NCI-H82 treated with DMSO at 0.1 percent for 48 hours (cell line): ENCODE results near the gene OXLD1.

Experiments
- DNase-seq: peaks from one replicate; lab custom pipeline; 2025; ENCODE audit not compliant: unreplicated experiment; lab: John Stamatoyannopoulos, UW

The OXLD1 gene

DNA sequence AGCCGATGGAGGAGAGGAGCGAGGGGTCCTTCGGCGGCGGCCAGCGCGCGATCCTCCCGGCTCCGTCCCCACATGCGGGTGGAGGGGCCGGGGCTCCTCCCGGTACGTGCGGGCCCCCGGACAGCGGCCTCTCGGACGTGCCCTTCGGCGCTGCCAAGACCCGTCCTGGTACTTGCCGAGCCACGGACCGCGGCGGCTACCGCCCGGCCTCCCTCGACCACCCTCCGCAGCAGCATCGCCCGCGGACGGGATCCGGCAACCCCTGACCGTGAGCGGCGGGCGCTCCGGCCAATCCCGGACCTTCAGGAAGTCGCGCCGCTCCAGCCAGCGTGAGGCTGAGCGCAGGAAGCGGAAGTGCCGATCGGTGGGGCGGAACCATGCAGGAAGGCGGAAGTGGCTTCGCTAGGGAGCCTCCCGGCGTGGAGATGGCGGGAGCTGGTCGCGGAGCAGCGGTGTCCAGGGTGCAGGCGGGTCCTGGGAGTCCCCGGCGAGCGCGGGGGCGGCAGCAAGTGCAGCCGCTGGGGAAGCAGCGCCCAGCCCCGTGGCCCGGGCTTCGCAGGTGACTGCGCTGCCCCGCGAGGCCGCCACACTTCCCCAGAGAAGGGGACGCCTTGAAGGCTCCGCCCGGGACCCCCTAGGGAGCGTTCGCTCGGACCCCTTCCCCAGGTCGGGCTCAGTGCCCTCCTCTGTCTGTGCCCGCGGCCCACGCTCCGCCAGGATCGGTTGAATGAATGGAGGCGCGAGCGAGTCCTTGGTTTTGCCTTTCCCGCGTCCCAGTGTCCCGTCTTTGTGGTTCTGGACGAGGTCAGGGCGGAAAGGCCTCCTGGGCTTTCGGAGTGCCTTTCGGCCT, at the start of gene OXLD1, which contains the start of gene CCDC137:
TSS of gene OXLD1 (minus strand) at position 264 of the 850 bp plus-strand sequence. CDS start at position 236, 28 bp downstream.
TSS of gene CCDC137 (plus strand) at position 396 of the 850 bp plus-strand sequence. CDS start at position 426, 30 bp downstream.
- DNase-seq = peak; percentile 89

DNA sequence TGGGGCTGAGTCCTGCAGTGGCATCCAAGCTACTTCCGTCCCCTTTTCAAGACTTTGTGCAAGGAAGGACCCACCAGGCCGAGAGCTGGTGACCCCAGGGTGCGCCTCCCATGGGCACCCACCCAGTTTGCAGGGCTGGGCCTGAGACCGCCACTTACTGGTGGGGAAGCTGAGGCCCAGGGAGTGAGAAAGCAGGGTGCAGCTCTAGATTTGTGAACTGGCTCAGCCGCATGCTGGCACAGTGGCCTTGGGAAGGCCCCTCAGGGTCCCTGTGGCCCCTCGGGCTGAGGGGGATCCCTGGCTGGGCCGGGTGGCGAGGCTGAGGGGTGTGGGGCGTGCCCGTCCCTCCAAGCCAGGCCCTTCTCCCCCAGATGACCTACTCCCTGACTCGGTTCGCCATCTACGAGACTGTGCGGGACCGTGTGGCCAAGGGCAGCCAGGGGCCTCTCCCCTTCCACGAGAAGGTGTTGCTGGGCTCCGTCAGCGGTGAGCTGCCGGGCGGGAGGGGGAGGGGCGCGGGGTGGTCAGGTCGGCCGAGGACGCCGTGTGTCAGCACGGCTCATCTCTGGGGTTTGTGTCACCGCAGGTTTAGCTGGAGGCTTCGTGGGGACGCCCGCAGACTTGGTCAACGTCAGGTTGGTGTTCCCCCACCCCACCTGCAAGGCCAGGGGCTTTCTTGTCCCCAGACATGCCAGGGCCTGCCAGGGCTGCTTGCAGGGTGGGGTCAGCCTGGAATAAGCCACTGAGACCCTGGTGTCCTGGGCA, 48.9 kb upstream of the OXLD1 start:
- no peak for DNase-seq

DNA sequence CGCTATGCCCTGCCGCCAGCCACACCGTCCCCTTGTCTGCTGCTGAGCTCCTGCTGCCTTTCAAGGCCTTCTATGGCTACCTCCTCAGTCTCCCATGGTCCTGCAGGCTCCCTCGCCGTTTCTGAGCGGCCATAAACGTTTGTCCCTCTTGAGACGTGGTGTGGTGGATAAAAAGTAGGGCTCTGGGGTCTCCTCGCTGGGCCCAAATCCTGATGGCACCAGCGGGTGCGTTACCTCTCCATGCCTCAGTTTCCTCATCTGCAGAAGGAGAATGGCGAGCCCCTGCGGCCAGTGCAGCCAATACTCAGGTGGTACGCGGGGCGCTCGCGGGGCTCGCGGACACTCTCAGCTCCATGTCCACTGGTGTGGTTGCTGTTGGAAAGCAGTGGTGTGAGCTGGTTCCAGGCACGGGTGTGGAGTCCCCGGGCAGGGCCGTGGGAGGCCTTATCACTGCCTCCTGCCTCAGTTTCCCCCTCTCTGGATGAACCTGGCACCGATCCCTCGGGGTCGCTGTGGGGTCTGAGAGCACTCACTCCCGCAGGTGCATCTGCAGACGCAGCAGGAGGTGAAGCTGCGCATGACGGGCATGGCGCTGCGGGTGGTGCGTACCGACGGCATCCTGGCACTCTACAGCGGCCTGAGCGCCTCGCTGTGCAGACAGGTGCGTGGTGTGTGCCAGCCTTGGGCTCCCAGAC, 48.2 kb upstream of the OXLD1 start:
- DNase-seq = no peak

DNA sequence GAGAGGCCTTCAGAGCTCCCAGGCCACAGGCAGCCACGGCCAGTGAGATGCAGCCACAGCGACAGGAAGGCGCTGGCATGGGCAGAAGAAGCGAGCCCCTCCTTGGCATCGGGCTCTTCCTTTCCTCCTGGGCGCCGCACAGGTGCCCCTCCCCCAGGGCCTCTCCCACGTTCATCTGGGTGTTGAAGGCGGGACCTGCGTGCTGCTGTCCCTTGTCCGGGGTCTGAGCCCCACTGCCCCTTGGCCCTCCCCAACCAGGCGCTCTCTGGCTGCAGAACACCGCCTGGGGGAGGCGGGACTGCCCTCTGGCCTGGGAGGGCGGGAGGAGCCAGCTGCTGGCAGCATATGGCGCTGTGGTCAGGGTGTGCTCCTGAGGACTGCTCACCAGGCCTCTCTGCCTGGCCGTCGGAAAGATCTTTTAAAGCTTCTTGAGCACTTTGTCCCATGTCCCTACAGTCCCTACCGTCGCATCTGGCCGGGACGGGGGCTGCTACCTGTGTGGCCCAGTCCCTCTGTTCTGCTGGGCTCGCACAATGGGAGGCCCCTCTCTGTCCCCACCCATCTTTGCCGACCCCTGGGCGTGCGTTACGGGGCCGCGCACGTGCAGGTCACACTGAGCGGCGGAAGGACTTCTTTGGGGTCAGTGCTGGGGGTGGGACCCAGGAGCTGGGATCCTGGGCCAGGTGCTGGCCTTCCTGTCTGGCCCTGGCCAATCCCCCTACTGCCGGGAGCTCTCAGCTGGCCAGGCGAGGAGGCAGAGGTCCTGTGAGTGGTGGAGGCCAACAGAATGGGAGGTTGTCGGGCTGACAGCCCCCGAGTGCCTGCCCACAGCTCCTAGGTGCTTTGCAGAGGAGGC, 47.4 kb upstream of the OXLD1 start:
- DNase-seq = no peak

DNA sequence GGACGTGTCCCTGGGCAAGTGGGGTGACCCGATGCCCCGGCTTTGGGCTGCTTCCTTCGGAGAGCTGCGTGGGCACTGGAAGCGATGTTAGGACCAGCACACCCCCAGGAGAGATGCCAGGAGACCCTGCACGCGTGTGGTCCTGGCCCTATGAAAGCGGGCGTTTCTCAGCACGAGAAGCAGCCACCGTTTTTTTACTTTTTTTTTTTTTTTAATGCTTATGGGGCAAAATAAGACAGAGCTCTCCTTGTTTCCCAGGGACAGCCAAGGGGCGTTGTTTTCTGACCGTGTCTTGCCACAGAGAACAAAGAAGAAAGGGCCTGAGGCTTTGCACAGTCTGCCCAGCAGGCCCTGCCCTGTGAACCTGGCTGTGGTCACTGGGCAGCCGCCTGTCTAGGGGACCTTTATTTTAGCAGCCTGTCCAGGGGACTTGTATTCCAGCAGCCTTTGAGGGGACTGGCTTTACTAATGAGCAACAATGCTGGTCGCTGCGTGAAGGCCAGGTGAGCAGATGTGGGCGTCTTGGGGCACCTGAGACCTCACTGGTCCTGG, 46.7 kb upstream of the OXLD1 start:
- DNase-seq = no peak

DNA sequence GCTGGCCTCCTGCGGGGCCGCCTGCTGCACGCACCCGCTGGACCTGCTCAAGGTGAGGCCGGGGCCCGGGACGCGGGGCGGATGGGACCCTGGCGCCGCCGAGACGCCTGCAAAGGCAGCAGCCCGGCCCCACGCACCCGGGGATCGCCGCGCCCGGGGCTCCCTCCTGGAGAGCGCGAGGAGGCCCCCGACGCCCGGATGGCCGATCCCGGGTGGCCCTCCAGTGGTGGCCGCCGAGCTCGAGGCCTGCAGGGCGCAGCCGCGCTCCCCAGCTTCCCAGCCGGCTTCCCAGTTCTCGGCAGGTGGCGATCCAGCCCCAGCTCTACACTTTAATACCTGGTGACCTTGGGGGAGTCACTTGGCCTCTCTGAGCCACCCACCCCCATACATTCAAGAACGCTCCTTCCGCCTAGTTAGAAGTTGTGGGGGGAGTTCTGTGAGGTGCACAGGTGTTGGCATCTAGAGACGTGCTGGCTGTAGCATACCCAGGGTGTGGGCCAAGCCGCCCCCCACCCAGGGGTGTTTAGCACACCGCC, 46.1 kb upstream of the OXLD1 start:
- no peak for DNase-seq

DNA sequence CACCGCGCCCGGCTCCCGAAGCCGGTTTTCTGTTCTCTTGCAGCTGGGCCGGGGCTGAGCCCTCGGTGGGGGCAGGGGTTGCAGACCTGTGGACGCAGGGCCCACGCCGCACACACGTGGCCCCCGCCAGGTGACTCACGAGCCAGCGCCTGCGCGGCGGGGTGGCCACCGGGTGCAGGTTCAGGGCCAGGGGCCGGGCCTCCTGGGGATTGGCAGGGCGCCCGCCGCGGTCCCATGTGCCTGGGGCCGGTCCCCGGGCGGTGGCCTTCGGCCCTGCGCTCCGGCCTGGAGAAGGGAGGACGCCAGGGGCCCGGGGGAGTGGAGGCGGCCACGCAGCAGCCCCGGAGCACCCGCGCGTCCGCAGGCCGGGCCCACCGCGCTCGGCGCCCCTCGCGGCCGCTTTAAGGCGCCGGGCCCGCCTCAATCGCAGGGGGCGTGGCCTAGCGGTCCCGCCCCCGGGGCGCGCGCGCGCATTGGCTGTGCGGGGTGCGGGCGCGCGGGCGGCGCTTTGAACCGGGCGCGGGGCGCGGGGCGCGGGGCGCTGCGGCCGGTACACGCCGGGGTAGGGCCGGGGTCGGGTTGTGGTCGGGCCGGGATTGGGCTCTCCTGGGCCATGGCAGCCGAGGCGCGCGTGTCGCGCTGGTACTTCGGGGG, 45.5 kb upstream of the OXLD1 start, which contains the start of gene SLC25A10:
TSS of gene SLC25A10 (plus strand) at position 471 of the 654 bp plus-strand sequence. CDS start at position 614, 143 bp downstream.
- peak; percentile 61 for DNase-seq

DNA sequence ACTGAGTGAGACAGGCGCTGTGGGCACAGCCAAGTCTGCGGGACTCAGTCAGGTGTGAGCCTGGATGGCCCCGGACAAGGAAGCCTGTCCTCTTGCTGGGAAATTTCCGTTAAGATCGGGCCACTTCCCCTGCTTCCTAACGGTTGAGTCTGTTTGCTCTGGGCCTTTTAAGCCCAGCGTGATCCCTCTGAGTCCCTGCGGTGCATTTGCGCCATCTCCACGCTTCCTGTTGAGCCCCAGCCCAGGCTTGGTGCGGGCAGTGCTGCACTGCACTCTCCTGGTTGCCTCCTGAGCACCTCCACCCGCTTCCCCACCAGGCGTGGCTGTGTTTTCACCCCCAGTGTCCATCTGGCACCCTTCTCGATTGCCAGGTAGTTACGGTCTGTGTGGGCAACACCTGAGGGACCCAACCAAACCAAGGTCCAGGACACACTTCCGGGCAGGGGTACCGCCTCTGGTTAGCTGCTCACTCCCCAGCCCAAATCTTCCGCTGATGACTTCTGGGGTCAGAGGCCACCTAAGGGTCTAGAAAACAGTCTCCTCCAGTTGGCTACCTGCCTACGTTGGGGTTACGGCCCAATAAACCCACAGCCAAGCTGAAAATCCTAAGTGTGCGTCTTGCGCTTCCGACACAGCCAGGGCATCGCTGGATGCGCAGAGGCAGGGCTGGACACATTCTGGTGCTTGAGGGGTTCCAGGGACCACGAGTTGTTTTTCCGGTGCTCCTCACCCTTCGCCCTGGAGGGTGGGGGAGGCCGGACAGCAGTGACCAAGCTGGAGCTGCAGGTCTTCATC, 44.3 kb upstream of the OXLD1 start:
- no peak for DNase-seq

DNA sequence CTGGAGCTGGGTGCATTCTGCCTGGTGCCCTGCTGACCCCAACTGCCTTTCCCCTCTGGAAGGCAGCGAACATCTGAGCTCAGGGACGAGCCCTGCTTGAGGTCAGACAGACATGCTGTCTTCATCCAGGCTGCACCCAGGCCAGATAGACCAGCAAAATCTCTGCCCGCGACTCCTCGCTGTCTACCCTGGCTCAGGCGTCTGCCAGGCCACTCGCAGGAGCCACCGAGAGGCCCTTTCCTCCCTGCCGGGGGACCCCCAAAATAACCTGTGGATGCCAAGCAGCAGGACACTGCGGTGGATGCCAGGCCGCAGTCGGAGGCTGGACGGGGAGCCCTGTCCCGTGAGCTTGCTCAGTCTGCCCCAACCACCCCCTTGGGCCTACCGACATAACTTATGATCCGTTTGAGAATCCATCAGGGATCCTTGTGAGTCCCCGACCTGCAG, 42.4 kb upstream of the OXLD1 start:
- DNase-seq = no peak

DNA sequence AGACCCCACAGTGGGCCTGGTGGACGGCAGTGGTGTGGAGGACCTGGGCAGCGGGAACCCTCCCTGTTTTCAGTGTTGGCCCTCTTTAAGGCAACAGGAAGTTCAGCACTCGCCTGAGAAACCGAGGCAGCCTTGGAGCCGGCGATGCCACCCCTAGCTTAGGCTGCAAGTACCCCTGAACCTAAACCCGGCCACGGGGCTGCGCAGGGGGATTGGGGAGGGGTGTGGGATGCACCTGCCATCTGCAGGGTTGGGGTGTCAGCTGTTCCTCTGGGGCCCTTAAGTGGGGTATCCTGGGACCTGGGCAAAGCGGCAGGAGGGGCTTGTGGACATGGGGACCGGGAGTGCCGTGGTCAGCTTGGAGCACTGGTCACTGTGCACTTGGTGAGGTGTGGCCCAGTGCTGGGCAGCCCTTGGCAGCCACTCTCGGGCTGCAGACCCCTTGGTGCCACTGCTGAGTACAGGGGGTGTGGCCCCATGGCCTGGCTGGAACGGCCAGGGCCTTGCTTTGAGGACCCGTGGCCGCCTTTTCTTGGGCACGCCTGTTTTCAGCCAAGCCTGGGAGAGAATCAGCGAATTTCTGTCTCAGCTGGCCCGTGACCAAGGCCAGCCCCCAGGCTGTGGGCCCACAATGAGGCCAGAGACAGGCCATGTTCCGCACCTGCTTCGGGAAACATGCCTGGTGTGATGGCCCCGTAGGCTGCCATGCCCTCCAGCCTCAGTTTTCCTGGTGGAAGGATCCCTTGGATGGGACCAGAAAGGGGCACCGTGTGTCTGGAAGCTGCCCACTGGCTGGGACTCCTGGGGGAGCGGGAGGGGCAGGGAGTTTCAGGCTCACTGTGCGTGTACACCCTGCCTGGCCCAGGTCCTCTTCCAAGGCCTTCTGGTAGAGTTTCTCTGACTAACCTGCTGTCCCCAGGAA, 41.6 kb upstream of the OXLD1 start:
- no peak for DNase-seq

DNA sequence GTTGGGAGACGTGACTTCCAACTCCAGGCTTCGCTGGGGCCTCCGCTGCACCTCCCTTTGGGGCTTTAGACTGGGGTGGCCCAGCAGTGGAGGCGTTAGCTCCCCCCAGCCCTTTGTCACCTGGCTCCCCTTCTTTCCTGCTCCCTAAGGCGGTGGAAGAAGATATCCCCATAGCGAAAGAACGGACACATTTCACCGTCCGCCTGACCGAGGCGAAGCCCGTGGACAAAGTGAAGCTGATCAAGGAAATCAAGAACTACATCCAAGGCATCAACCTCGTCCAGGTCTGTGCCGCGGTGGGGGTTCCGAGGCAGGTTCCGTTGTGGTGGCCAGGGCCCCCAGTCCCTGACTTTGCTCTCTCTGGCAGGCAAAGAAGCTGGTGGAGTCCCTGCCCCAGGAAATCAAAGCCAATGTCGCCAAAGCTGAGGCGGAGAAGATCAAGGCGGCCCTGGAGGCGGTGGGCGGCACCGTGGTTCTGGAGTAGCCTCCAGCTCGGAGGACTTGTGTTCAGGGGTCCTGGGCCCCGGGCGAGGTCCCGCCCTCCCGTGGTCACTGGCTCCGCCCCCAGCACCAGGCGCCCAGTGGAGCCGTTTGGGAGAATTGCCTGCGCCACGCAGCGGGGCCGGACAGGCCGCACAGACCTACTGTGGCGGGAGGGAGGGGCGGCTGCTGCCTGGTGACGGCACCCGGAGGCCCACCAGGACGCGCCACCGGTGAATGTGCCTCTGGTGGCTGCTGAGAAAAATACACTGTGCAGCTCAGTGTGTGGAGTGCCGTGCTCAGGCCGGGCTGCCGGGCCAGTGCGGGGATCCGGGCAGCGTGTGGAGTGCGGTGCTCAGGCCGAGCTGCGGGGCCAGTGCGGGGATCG, 40.6 kb upstream of the OXLD1 start:
- DNase-seq = no peak

DNA sequence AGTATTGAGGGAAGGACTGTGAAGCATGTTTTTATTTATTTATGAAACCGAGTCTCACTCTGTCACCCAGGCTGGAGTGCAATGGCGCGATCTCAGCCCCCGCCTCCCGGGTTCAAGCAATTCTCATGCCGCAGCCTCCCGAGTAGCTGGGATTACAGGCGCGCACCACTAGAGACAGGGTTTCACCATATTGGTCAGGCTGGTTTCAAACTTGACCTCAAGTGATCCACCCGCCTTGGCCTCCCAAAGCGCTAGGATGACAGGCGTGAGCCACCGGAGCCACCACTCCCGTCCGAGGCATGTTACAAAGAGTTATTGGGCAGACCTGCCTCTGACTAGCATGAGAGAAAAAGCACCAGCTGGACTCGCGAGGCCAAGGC, 39.8 kb upstream of the OXLD1 start:
- no peak for DNase-seq

DNA sequence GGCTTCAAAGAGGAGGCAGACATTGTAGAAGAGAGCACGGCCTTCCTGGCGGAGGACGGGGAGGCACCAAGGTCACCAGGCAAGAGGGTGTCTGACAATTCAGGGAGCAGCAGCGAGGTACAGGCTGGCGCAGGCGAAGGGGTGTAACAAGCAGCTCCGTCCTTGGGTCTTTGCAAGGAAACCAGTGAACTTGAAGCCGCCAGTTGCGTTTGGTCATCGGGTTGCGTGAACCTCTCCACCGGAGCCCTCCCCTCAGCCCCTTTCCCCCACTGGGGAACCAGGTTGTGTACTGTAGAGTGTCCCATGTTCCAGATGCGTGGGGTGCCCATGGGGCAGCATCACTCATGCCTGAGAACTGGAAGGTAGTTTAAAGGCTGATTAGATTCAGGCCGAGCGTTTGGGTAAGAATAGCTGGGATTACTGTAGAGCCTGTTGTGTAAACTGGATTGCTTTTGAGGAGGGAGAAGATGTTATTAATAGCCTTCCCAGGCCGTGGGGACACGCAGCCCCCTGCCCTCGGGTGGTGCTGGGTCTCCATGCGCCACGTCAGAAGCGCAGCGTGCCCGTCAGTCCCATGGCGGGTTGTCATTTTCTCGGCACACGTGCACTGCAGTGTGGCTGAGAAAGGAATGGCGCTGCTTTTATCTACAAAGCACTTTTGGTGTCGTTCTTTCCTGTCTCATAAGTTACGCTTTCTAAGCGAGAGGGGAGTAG, 39.3 kb upstream of the OXLD1 start:
- no peak for DNase-seq

DNA sequence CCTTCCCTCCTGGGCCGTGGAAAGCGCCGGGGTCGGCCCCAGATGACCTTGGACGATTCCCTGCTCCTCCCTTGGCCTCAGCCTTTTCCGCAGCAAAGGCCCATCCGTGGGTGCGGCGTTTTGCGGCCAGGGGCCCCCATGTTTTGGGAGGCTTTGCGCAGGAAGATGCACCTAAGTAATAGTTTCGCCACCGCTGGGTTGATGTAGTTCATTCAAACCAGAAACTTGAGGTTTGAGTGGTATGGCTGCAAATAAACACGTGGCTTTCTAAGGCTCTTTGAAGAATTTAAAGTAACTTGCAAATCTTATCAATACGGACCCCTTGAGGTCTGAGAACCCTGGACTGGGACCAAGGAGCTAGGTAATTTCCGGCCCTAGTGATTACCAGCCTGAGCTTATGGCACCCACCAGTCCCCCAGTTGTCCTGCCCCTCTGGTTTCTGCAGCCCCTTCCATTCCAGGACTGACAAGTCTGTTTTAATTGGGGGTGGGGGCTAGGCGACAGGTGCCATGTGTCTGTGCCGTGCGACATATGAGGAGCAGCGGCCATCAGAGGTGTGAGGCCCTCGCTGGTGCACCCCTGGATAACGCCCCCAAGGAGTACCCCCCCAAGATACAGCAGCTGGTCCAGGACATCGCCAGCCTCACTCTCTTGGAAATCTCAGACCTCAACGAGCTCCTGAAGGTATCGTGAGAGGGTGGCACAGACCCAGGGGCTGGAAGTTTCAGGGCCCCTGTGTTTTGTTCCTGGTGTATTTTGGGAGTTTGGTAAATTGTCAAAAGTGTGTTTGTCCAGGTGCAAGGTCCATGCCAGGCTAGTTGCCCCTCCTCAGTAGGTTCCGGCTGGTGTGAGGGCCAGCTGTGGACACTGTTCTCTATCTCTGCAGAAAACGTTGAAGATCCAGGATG, 37.6 kb upstream of the OXLD1 start:
- DNase-seq = no peak
